Measurements from ENCODE around the gene UCN.

DNA sequence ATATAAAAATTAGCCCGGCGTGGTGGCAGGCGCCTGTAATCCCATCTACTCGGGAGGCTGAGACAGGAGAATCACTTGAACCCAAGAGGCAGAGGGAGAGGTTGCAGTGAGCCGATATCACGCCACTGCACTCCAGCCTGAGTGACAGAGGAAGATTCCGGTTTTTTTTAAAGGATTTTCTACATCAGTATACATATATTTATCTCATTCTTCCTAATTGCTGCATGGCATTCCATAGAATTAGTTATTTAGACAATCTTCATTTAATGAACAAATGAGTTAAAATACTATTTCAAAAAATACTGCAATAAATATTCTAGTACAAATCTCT lies 46.3 kb upstream of the UCN start:
- TF ChIP-seq, protein P1, sequence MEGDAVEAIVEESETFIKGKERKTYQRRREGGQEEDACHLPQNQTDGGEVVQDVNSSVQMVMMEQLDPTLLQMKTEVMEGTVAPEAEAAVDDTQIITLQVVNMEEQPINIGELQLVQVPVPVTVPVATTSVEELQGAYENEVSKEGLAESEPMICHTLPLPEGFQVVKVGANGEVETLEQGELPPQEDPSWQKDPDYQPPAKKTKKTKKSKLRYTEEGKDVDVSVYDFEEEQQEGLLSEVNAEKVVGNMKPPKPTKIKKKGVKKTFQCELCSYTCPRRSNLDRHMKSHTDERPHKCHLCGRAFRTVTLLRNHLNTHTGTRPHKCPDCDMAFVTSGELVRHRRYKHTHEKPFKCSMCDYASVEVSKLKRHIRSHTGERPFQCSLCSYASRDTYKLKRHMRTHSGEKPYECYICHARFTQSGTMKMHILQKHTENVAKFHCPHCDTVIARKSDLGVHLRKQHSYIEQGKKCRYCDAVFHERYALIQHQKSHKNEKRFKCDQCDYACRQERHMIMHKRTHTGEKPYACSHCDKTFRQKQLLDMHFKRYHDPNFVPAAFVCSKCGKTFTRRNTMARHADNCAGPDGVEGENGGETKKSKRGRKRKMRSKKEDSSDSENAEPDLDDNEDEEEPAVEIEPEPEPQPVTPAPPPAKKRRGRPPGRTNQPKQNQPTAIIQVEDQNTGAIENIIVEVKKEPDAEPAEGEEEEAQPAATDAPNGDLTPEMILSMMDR (IDR thresholded peaks at IDR 0.05; ENCODE audit: low read length), result no peak
- TF ChIP-seq EZH2 (IDR thresholded peaks at IDR 0.05; ENCODE audit: borderline replicate concordance, low read length), result no peak
